Measurements from ENCODE around the gene COL6A2. TPM values are rescaled to one million over a fixed set of nuclear protein-coding genes. Genes with fewer than 3 reads are reported as not detected.
"Not testable (repeated sequence)": the region's sequence is repeated elsewhere in the genome, so short reads cannot be mapped to it uniquely, and the experiment has no call there.

The COL6A2 gene
- total and polyA plus RNA-seq, 8 donors = 15.2 to 135 (median 65.5) TPM

DNA sequence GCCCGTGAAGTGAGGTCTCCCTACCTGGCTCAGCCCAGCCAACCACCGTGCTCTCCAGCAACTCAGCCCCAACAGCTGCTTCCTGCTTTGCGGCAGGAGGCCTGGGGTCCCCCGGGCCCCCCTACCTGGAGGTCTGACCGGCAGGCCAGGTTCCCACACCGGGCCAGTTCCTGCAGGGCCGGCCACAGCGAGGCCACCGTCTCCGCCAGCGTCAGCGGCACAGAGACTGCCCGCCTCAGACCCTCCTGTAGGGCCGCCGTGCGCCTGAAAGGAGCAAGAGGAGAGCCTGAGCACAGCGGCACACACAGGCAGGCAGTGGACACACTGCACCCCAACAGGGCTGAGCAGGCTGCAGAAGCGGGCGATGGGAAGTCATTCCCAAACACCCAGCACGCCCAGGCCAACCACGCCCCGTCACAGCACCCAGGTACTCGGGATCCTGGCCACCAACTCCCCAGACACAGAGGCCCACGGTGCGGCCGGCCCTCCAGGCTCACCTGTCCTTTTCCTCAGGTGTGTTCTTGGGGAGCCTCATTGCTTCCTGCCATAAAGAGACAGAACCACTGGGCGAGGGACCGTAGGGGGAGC, 40.6 kb downstream of the COL6A2 start:
- 69 to 83% methylated on average over 28 of the region's 28 CpGs for WGBS, 2 donors
- ATAC-seq (no peak), FAIRE-seq (no peak), DNase-seq (peak in 1 of 6 donors; percentile 60)
- Histone ChIP-seq H3K4me1 (no peaks in the 10 kb centered on the region), H3K9me3 (no peaks in the 10 kb centered on the region), H3K4me3 (no peak overlapping the region), H3K36me3 (no peaks in the 10 kb centered on the region), H3K27ac (no peak overlapping the region), H3K27me3 (no peaks in the 10 kb centered on the region)
- intact Hi-C loops (cut with DNase I) = no loop called here
- no peak for TF ChIP-seq CTCF (IDR thresholded peaks at IDR 0.05)

DNA sequence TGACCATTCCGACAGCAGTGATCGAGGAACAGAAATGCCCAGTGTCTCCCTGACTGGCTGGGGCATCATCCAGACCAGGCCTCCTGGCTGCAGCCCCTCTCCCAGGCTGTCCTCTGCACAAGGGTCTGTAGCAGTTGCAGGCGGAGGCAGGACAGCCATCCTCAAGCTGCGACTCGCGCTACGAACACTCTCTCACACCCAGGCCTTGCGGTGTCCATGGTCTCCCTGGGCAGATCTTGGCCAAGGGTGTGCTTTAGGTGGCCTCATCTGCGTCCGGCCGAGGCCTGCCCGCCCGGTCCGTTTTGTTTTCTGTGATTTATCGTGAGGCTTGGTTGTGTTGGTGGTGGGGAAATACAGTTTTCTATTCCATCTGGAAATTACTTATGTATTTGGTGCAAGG, 41.8 kb downstream of the COL6A2 start:
- Histone ChIP-seq H3K27me3 (no peaks in the 10 kb centered on the region), H3K36me3 (no peaks in the 10 kb centered on the region), H3K9me3 (no peaks in the 10 kb centered on the region), H3K27ac (no peak overlapping the region), H3K4me1 (no peaks in the 10 kb centered on the region), H3K4me3 (no peak overlapping the region)
- peak in 1 of 6 donors; percentile 33 for DNase-seq
- ATAC-seq = no peak
- intact Hi-C loops (cut with DNase I) = no loop called here
- WGBS, 2 donors = 77 to 90% methylated on average over 15 of the region's 15 CpGs
- no peak for FAIRE-seq
- TF ChIP-seq CTCF (IDR thresholded peaks at IDR 0.05) = no peak

GRCh38 chr21:46140352-46141003, 42.6 kb downstream of the COL6A2 start:
- DNase-seq = peak in 2 of 6 donors; percentile 11 to 26
- H3K4me1 ChIP-seq; FAIRE-seq; H3K4me3 ChIP-seq; H3K27me3 ChIP-seq; H3K9me3 ChIP-seq; intact Hi-C loops (cut with DNase I); H3K36me3 ChIP-seq; H3K27ac ChIP-seq; ATAC-seq: not testable (repeated sequence)
- WGBS, 2 donors = 19 to 26% methylated on average over 29 of the region's 29 CpGs

DNA sequence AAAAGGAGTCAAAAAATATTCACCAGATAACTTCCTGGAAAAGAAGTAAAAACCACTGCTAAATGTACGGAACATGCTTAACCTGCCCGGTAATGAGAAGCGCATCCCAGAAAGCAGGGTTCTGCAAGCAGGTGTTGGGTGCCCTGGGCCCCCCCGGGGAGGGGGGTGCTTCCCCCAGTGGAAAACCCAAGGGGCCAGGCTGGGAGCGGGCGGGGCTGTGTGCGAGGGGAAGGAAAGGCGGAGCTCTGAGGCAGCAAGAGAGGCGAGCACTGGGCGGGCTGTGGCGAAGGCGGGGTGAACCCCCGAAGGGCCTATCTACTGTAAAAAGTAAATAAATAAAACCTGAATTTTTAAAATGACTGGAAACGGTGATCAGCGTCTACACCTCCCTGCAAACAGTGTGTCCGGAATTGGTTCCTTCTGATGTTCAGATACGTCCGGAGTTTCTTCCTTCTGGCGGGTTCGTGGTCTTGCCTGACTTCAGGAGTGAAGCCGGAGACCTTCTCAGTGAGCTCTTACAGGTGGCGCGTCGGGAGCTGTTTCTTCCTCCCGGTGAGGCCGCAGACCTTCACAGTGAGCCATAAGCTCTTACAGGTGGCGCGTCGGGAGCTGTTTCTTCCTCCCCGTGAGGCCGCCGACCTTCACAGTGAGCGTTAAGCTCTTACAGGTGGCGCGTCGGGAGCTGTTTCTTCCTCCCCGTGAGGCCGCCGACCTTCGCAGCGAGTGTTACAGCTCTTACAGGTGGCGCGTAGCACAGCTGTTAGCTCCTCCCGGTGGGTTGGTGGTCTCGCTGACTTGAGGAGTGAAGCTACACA, 44.1 kb downstream of the COL6A2 start:
- intact Hi-C loops (cut with DNase I) = no loop called here
- FAIRE-seq = no peak
- ATAC-seq = no peak
- DNase-seq = peak in 3 of 6 donors; percentile 23 to 60 (median 24)
- H3K36me3 ChIP-seq = no peaks in the 10 kb centered on the region
- H3K27ac ChIP-seq = no peak overlapping the region
- no peak for TF ChIP-seq CTCF (IDR thresholded peaks at IDR 0.05)
- H3K9me3 ChIP-seq = no peaks in the 10 kb centered on the region
- 87 to 90% methylated on average over 45 of the region's 45 CpGs for WGBS, 2 donors
- no peaks in the 10 kb centered on the region for H3K27me3 ChIP-seq
- H3K4me1 ChIP-seq = no peaks in the 10 kb centered on the region
- no peak overlapping the region for H3K4me3 ChIP-seq

DNA sequence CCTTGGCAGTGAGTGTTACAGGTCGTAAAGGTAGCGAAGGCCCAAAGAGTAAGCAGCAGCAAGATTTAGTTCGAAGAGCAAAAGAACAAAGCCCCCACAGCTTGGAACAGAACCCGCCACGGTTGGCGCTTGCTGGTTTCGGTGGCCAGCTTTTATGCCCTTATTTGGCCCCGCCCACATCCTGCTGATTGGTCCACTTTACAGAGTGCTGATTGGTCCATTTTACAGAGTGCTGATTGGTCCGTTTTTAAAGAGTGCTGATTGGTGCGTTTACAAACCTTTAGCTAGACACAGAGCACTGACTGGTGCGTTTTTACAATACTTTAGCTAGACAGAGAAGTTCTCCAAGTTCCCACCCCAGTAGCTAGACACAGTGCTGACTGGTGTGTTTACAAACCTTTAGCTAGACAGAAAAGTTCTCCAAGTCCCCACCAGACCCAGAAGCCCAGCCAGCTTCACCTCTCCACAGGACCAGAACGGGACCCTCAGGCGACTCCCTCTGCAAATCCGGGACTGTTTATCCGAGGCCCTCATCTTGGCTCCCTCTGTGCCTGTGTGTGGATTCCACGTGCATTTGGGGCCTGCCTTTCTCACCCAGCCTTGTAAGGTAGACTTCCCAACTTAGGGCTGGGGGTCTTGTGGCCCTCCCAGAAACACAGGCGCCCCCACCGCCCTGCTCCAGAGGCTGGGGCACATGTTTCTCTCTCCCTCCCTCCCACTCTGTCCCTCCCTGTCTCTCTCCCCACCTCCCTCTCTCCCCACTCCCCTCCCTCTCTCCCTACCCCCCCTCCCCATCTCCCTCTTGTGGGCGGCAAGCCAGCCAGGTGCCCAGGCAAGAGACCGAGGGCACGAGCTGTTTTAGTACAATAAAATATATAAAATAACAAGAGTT, 44.9 kb downstream of the COL6A2 start:
- H3K9me3 ChIP-seq = no peaks in the 10 kb centered on the region
- intact Hi-C loops (cut with DNase I) = no loop called here
- TF ChIP-seq CTCF (IDR thresholded peaks at IDR 0.05) = no peak
- DNase-seq (peak in 3 of 6 donors; percentile 24 to 38 (median 37)), FAIRE-seq (no peak), ATAC-seq (no peak)
- WGBS, 2 donors = 66 to 74% methylated on average over 21 of the region's 21 CpGs
- no peaks in the 10 kb centered on the region for H3K4me1 ChIP-seq
- no peaks in the 10 kb centered on the region for H3K27me3 ChIP-seq
- H3K36me3 ChIP-seq = no peaks in the 10 kb centered on the region
- no peak overlapping the region for H3K27ac ChIP-seq
- H3K4me3 ChIP-seq = no peak overlapping the region
